Mesothelial cell of epicardium (in vitro differentiated cells): ENCODE data around the gene ATG2A. TPM values are rescaled to one million over a fixed set of nuclear protein-coding genes. Genes with fewer than 3 reads are reported as not detected.
A peak's percentile ranks its signal among the peaks of the same experiment; 100 is the strongest.

Experiments used
- DNase-seq, 2 experiments: peaks; one replicate each; pipeline ENCODE4 v3.0.0; 2021; ENCODE audit warnings: low spot score in 2 of 2; ENCODE audit not compliant: unreplicated experiment in 2 of 2
- H3K27ac Mint-ChIP-seq: 2 replicates; pipeline ENCODE4 v1.8.0; 2021; ENCODE audit warnings: mixed read lengths
- H3K27me3 Mint-ChIP-seq: 2 replicates; pipeline ENCODE4 v1.8.0; 2021; ENCODE audit warnings: low read depth, mixed read lengths
- H3K36me3 Mint-ChIP-seq: 2 replicates; pipeline ENCODE4 v1.8.0; 2021; ENCODE audit warnings: mixed read lengths
- H3K4me1 Mint-ChIP-seq: 2 replicates; pipeline ENCODE4 v1.8.0; 2021; ENCODE audit warnings: mixed read lengths
- H3K4me3 Mint-ChIP-seq: 2 replicates; pipeline ENCODE4 v1.8.0; 2021; ENCODE audit warnings: mild to moderate bottlenecking, moderate library complexity, mixed read lengths
- H3K9me3 Mint-ChIP-seq: 2 replicates; pipeline ENCODE4 v1.8.0; 2021; ENCODE audit warnings: mixed read lengths
- total RNA-seq: library from RNA; stranded (reverse); gene quantifications from 3 replicates; pipeline ENCODE4 v1.2.1, GENCODE V29; 2021
- TF ChIP-seq, protein P1 (sequence below): fragments of 200-600 bp; sonication (generic); IDR thresholded peaks from one replicate; pipeline ENCODE4 v1.5.0; 2021; ENCODE audit warnings: antibody characterized with exemption; ENCODE audit not compliant: unreplicated experiment

The ATG2A gene
- total RNA-seq, 1 donor from 2014 or later = 31.7 TPM

DNA sequence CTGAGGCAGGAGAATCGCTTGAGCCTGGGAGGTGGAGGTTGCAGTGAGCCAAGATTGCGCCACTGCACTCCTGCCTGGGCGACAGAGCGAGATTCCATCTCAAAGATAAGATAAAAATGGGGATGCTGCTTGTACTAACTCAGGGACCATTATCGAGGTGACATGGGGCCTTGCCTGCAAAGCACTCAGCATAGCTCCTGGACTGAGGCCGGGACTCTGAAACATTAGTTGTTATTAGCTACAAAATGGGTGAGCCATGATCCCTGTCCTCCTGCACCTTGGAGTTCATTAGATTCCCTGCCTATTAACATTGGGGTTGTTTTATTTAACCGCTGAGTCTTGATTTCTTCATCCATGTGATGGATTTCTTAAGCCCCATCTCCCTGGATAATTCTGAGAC, 12.6 kb upstream of the ATG2A start:
- H3K36me3 Mint-ChIP-seq = peaks cover 17% of the 10 kb centered on the region
- no peak overlapping the region for H3K4me3 Mint-ChIP-seq
- no peak overlapping the region for H3K27ac Mint-ChIP-seq
- no peaks in the 10 kb centered on the region for H3K9me3 Mint-ChIP-seq
- DNase-seq = no peak
- TF ChIP-seq, protein P1, sequence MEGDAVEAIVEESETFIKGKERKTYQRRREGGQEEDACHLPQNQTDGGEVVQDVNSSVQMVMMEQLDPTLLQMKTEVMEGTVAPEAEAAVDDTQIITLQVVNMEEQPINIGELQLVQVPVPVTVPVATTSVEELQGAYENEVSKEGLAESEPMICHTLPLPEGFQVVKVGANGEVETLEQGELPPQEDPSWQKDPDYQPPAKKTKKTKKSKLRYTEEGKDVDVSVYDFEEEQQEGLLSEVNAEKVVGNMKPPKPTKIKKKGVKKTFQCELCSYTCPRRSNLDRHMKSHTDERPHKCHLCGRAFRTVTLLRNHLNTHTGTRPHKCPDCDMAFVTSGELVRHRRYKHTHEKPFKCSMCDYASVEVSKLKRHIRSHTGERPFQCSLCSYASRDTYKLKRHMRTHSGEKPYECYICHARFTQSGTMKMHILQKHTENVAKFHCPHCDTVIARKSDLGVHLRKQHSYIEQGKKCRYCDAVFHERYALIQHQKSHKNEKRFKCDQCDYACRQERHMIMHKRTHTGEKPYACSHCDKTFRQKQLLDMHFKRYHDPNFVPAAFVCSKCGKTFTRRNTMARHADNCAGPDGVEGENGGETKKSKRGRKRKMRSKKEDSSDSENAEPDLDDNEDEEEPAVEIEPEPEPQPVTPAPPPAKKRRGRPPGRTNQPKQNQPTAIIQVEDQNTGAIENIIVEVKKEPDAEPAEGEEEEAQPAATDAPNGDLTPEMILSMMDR = no peak
- H3K27me3 Mint-ChIP-seq = no peaks in the 10 kb centered on the region
- peaks cover 5% of the 10 kb centered on the region for H3K4me1 Mint-ChIP-seq

DNA sequence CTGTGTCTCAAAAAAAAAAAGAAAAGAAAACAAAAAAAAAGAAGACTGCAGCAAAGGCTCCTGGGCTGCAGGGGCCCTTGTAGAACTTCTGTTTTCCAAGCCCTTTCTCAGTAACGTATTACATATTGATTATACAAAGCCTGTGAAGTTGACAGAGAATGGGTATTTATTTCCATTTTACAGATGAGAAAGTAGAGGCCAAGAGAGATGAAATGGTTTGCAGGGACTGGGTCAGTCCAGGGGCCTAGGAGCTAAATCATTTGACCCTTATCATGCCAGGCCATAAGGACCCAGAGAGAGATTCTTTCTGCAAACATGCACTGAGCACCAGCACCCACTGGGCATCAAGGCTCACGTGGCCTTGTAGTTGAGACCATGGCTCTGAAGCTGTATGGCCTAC, 11.9 kb upstream of the ATG2A start:
- Mint-ChIP-seq H3K27me3 (no peaks in the 10 kb centered on the region), H3K4me3 (no peak overlapping the region), H3K36me3 (peaks cover 17% of the 10 kb centered on the region), H3K27ac (no peak overlapping the region), H3K4me1 (peaks cover 9% of the 10 kb centered on the region), H3K9me3 (no peaks in the 10 kb centered on the region)
- TF ChIP-seq, protein P1 = no peak
- no peak for DNase-seq

DNA sequence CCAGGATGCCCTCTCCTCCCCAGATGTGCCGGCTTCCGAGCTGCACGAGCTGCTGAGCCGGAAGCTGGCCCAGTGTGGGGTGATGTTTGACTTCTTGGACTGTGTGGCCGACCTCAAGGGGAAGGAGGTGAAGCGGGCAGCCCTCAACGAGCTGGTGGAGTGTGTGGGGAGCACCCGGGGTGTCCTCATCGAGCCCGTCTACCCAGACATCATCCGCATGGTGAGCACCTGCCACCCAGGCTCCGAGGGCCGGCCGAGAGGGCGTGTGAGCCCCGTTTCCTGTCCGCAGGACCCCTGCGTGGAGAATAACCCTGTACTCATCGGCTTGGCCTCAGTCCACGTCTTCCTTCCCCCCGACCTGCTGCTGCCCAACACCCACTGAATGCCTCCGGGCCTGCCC, 9.7 kb upstream of the ATG2A start:
- peaks cover 13% of the 10 kb centered on the region for H3K4me1 Mint-ChIP-seq
- no peaks in the 10 kb centered on the region for H3K9me3 Mint-ChIP-seq
- peaks cover 17% of the 10 kb centered on the region for H3K36me3 Mint-ChIP-seq
- no peaks in the 10 kb centered on the region for H3K27me3 Mint-ChIP-seq
- no peak for DNase-seq
- TF ChIP-seq, protein P1 = no peak
- no peak overlapping the region for H3K27ac Mint-ChIP-seq
- H3K4me3 Mint-ChIP-seq = no peak overlapping the region

DNA sequence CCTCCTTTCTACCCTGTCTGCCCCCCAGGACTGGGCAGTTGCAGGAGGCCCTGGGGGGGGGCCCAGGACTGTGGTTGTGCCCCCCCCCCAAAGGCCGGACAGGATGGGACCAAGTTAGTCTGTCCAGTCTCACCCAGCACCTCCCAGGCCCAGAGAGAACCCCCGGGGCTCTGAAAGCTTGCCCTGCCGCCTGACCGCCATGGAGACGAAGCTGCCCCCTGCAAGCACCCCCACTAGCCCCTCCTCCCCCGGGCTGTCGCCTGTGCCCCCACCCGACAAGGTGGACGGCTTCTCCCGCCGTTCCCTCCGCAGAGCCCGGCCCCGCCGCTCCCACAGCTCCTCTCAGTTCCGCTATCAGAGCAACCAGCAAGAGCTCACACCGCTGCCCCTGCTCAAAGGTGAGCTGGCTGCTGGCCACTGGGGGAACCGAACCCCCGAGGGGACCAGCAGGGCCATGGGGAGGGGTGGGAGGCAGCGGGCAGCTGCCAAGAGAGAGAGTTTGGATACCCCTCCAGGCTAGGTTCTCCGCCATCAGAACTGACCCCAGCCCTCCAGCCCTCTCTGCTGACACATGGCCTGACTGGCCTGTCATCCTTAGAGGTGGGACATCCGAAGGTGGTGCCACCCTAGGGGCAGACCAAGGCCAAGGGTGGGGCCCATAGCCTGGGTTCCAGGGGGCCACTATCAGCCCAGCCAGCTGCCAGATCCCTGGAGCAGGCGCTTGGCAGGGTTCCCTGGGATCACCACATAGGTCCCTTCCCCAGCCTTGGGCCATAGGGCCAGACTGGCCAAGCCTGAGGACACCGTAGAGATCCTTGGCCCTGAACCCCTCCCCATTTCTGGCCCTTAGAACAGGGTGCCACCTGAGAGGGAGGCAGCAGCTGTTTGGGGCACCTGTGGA, 8.8 kb upstream of the ATG2A start:
- Mint-ChIP-seq H3K4me1 (peaks cover 13% of the 10 kb centered on the region), H3K4me3 (peak overlapping the region; percentile 92), H3K9me3 (no peaks in the 10 kb centered on the region), H3K27me3 (no peaks in the 10 kb centered on the region), H3K27ac (no peak overlapping the region), H3K36me3 (peaks cover 11% of the 10 kb centered on the region)
- TF ChIP-seq, protein P1 = no peak
- DNase-seq = no peak

DNA sequence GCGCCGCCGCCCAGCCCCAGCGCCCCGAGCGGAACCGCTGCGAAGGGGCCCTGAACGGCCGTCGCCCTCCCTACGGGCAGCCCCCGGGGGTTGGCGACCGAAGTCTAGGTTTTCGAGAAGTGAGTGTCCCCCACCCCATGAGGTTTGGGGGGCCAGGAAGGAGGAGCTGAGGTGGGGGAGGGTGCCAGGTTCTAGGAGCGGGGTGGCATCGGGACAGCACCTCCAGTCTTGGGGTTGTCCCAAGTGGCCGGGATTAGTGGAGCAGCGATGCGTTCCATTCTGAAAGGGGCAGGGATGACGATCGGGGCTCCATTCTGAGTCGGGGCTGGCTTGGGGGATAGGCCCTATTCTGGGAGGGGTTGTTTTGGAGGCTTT, 7.9 kb upstream of the ATG2A start:
- H3K4me1 Mint-ChIP-seq = peaks cover 13% of the 10 kb centered on the region
- no peak overlapping the region for H3K27ac Mint-ChIP-seq
- no peaks in the 10 kb centered on the region for H3K9me3 Mint-ChIP-seq
- TF ChIP-seq, protein P1 = no peak
- no peaks in the 10 kb centered on the region for H3K27me3 Mint-ChIP-seq
- no peak for DNase-seq
- H3K4me3 Mint-ChIP-seq = peak overlapping the region; percentile 92
- H3K36me3 Mint-ChIP-seq = peaks cover 5% of the 10 kb centered on the region
